DMS 273 (cell line): ENCODE measurements around the gene RASL12.
"Not testable (repeated sequence)": the region's sequence is repeated elsewhere in the genome, so short reads cannot be mapped to it uniquely, and the experiment has no call there.

ENCODE experiments used
- DNase-seq: peaks from one replicate; lab custom pipeline; 2025; ENCODE audit not compliant: unreplicated experiment; lab: John Stamatoyannopoulos, UW

The RASL12 gene

DNA sequence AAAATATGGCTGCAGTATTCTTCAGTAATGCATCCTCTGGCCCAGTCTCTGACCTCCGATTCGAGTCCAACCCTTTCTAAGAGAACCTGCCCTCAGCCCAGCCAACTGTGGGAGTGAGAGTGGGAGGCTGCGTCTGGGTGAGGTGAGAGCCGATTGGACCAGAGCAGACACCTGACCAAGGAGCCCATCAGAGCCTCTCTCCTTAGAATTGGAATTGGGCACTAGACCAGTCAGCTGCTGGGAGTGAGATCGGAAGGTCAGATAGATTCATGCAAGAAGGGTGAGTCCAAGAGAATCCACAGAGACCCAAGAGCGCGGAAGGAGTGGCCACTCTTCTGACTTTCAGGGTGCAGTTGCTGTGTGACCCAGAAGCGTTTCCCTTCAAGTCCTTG lies 10.2 kb downstream of the RASL12 start:
- no peak for DNase-seq

DNA sequence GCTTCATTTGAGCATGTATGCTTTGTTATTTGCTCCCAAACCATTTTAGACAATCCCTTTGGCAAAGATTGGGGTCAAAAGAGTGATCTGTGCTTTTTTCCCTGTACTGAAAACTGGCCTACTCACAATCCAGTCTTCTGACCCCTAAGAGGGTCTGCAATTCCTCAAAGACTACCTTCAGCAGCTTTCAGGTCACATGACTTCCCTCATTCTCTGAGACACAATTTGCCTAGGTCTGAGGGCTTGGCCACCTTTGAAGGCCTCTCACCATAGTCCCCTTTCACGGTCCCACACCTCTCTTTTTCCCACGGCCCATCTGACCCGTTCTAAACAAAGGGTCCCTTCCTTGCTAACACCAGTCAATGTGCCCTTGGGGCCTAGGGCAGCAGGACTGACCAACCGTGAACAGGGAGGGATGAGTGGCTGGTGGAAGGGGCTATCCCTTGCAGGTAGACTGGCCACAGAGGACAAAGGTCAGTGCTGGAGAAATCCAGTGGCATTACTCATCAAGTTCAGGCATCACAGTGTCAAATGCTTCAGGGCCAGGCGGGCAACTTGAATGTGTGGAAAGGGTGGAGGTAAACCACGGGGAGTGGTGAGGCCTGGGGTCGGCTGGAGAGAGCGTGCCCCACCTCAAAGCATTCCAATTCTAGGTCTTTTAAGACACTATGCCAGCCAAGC lies 10.8 kb downstream of the RASL12 start:
- no peak for DNase-seq

DNA sequence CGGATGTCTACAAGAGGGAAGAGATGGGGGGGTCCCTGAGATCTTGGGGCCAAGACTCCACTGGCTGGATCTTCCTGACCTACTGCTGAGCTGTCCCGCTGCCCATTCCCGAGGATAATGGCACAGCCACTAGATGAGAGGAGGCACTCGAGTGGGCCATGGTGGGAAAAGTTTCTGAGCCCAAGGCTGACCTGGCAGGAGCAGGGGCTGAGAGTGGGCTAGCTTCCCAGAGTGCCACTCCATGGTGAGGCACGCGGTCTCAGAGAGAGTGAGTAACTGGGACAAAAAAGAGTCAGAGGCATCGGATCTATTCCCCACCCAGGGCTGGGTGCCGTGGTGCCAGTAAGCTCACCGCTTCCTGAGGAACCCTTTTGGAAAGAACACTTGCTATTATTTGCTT lies 11.7 kb downstream of the RASL12 start:
- DNase-seq: no peak

DNA sequence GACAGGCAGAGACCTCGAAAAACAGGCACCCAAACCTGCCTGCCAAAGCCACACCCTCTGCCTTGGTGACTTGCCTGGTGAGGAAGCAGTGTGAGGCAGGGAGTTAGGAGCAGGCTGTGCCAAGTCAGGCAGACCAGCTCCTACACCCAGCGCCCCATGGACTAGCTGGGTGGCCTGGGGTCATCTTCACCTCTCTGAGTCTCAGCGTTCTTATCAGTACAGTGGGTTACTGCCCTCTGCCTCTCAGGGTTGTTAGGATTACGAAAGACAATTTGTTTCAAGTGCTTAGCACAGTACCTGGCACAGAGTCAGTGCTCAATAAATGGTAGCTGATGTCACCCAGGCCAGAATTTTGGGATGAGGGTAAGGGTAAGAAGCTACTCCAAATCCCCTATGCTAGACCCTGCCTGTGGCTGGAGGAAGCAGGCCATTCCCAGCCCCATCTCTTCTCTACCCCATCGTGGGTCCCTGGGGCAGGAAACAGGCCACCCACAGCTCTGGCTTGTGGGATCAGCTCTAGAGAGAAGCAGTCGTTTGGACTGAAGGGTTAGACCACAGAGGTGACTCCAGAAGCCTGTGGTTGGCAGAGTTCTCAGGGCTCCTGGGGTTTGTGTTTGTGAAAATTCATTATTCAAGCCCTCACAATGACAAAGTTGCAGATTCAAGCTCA lies 12.5 kb downstream of the RASL12 start:
- no peak for DNase-seq

DNA sequence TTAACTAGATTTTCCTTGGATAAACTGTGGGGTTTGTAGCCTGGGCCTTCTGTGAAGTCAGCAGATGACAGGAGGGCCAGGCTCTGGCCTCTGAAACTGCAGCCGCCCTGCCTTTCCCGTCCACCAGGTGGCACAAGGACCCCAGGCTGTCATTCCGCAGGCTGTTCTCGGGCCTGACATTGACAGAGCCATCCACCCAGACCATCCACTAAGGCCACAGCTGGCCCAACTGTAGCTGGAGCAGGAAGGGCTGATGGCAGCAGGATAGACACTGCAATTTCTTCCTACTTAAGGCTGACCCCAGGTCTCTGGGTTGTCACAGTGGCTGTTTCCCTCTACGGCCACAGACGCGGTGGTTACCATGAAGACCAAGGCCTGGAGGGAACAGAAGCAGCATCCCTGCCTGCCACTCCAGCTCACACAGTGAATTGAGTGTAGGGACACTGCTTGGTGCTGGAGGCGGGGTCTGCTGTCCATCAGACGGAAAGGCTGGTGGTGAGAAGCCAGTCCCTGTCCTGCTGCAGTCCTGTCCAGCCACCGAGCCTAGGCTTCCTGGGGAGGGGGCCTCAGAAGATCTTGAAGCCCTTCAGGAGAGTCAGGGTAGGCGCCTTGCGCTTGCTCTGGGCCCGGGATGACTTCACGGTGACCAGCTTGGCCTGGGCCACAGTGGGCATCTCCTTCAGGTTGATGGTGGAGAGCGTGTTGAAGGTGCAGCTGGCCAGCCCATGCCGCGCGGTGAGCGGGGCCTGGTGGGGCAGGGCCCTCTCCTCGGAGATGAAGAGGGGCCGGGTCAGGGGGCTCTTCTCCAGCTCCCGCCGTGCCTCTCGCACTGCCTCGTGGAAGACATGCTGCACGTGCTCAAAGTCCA lies 13.2 kb downstream of the RASL12 start:
- peak; percentile 75 for DNase-seq

DNA sequence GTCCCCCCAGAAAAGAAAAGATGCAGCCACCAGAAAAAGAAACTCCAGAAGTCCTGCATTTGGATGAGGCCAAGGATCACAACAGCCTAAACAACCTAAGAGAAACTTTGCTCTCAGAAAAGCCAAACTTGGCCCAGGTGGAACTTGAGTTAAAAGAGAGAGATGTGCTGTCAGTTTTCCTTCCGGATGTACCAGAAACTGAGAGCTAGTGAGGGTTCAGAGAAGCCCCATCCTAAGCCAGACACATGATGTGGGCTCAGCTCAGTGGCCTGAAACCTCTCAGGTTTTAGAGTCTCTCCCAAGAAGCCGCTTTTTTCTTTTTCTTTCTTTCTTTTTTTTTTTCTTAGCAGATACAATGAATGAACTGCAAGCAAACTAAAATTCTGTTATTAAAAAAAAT lies 14.8 kb downstream of the RASL12 start:
- no peak for DNase-seq

DNA sequence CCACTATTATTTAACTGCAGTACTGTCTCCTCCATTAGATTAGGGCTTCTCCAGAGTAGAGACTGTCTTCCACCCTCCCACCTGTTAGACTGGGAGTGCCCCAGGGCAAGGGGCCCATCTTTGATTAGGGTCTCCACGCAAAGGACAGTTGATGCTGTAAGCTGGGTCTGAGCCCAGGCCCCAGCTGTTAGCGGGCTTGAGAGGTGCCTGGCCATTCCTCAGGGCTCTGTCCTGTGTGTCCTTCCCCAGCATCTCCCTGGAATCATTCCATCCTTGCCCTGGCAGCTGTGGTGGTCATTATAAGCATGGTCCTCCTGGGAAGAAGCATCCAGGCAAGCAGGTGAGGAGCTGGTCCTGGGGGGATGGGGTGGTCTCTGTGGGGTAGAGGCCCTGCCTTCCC lies 16.5 kb downstream of the RASL12 start:
- no peak for DNase-seq

DNA sequence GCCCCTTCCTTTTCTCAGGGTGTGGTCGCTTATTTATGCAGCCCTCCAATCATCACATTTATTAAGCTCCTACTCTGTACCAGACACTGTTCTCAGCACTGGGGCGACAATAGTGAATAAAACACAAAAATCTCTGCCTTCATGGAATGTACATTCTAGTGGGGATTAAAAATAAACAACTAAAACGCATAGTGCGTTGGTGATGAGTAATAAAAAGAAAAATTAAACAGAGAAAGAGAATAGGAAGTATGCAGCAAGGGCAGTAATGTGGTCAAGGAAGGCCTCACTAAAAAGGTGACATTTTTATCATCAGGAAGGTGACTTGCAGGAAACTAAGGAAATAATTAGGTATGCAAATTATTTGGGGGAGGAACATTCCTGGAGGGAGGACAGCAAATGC lies 17.5 kb downstream of the RASL12 start:
- DNase-seq: no peak

DNA sequence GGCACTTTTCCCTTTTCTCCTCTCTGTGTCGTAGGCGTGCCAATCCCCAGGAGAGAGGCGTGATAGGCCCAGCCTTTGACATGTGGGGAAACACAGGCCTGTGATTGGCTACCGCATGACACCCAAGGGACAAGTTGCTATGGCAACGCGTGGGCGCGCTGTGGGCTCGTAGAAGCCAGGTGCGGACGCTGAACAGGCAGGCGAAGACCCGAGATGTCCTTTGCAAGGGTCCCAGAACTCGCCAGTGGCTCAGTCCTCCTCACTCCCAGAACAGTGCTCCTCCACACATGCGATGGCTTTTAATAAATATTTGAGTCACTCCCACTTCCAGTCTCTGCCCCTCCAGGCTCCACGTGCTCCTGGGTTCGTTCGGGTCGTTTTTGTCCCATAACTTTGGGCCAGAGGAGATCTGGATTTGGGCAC lies 18.4 kb downstream of the RASL12 start:
- peak; percentile 96 for DNase-seq

DNA sequence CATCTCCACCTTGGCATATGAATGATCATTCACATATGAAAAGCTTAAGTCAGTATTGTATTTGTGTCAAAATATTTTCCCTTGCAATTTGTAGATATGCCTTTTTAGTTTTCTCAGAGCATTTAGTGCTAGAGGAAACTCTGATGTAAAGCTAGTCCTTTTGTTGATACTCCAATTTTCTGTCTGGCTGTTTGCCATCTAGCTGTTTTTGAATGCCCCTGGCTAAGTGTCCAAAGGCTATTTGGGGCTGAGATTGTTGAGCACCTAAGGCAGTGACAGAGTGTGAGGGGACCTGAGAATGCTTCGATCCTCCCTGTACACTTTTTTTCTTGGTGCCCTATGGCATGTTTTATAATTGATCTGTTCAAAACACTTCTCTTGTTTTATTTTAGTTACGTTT lies 19.6 kb downstream of the RASL12 start:
- DNase-seq: no peak

DNA sequence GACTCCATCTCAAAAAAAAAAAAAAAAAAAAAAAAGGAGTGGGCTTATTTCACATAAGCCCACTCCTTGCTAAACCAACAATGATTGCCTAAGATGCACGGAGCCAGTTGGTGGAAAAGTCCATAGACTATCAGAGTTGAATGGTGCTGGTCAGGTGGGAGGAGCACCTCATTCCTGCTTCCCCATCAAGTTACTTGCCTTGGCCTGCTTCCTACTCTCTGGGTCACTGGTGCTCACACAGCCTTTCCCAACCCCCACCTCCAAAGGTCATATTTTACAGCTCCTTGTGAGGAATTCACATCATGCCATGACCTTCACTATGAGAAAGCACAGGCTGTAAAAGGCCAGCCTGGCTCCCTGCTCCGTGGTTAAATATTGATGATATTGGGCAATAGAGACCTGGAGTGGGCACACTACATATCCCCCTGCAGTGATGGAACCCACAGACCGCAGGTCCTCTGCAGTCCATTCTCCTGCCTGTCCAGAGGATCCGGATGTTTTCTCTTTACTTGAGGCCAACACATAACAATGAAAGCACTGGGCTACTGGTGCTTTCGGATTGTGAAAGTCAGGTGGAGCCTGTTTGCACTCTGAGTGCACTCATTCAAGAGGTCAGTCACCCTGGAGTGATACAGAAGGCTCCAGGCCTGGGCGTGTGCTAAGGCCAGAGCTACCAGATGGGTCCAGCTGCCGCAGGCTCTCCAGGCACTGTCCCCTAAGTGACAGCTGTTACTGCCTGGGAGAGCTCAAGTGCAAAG lies 22.9 kb downstream of the RASL12 start, which contains the start of gene SLC51B:
TSS of gene SLC51B (plus strand) at position 664 of the 758 bp plus-strand sequence. CDS start 4,618 bp downstream, outside the sequence.
- peak; percentile 26 for DNase-seq

DNA sequence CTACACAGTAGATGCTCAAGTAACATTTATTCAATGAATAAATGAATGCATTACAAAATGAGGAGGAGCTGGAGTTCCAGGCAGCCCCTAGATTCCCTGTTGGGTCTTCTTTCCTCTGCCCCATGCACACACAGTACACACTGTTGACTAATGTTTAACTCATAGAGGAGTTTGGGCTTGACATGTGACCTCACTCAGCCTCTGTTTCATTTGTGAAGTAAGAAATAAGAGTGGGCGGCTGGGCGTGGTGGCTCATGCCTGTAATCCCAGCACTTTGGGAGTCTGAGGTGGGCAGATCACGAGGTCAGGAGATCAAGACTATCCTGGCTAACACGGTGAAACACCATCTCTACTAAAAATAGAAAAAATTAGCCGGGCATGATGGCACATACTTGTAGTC lies 23.6 kb downstream of the RASL12 start:
- DNase-seq: not testable (repeated sequence)

DNA sequence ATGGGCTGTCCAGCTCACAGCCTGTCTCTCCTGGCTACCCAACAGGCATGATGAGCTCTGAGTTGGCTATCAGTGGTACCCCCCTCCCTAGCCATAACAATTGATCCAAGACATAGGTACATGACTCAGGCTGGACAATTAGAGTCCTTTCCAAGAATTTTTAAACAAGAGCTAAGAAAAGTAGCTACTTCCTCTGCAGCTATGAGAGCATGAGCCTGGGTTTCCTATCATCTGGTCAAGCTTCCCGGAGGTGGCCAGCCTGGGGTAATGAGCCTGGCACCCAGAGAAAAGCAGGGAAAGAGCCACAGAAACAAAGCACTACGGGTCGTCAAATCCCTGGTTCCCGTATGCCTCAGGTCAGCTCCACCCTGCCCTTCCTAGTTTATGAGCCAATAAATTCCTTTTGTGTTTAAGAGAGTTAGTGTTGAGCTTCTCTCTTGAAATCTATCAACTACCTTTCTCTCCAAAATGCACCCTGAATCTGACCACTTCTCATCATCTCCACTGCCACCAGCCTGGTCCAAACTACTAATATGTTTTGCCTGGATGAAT lies 24.9 kb downstream of the RASL12 start:
- no peak for DNase-seq

DNA sequence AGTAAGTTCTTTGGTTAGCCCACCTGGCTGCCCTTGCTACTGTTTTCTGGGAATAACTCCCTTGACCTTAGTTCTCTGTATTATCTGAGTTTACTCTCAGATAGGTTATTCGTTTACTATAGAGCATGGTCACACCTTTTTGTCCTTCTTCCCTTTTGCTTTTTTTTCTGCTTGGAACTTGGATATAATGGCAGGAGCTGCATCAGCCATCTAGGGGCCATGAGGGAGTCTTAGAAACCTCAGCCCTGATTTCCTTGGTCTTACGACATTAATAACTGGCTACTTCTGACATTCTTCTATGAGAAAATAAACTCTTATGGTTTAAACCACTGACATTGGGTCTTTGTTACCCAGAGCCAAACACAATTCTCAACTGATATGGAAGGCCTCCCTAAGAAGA lies 26.0 kb downstream of the RASL12 start:
- DNase-seq: no peak

DNA sequence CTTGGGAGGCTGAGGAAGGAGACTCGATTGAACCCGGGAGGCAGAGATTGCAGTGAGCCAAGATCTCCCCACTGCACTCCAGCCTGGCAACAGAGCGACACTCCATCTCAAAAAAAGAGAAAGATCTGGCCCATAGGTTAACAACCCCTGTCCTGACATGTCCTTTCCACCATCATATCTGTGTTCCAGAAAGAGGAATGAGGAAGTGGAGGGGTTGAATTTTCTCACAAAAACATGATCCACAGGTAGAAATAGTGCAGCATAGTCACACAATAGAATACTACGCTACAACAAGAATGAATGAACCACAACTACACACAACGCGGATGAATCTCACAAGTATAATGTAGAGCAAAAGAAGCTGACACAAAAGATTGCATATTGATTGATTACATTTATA lies 27.3 kb downstream of the RASL12 start:
- DNase-seq: no peak

DNA sequence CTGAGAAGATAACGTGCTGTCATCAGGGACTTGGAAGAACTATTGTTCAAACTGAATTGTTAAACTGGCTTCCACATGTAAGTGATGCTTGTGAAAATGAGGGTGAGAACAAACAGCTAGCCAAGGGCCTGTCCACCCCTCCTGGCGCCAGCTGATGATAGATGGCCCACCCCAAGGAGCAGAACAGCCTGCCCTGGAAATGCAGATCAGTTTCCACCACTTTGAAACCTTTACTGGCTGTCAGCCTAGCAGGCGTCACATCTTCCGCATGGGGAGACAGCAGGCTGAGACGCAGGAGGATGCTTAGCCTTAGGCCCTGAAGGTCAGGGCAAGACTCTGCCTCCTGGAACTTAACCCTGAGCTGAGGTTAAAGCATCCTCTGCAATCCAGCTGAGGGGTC lies 29.0 kb downstream of the RASL12 start:
- DNase-seq: no peak

DNA sequence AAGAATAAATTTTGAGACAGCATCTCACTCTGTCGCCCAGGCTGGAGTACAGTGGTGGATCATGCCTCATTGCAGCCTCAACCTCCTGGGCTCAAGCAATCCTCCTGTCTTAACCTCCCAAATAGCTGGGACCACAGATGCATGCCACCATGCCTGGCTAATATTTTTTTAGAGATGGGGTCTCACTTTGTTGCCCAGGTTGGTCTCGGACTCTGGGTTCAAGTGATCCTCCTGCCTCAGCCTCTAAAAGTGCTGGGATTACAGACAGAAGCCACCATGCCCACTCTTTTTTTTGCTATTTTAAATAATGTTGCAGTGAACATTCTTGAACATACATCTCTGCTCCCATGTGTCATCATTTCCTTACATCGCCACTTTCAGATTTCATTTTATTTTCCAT lies 29.4 kb downstream of the RASL12 start:
- no peak for DNase-seq

DNA sequence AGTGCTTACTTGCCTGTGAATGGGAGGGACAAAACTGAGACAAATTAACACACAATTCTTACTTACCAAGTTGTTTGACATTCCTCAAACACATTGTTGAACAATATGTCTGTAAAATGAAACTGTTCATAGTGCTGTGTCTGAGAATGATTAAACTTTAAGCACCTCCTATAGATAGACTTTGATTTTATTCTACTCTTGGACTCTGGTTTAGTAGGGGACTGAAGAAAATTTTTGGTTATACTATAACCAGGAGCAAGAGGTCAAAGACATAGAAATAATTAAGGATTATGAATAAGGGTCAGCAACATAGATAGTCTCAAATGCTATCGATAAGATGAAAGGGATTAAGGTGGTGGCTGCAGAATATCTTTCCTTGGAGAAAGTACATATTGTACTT lies 30.5 kb downstream of the RASL12 start:
- no peak for DNase-seq

DNA sequence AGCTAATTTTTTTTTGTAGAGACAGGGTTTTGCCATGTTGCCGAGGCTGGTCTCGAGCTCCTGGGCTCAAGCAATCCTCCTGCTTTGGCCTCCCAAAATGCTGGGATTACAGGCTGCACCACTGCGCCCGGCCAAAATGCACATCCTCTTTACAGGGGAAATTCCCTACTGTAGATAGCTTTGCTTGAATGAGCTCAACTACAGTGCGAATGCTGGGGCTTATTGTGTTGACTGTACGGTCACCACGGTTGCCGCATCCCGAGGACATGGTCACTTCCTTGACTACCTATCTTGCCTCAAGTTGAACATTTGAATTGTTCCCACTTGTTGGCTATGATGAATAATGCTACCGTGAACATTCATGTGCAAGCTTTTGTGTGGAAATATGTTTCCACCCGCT lies 33.1 kb downstream of the RASL12 start:
- no peak for DNase-seq

DNA sequence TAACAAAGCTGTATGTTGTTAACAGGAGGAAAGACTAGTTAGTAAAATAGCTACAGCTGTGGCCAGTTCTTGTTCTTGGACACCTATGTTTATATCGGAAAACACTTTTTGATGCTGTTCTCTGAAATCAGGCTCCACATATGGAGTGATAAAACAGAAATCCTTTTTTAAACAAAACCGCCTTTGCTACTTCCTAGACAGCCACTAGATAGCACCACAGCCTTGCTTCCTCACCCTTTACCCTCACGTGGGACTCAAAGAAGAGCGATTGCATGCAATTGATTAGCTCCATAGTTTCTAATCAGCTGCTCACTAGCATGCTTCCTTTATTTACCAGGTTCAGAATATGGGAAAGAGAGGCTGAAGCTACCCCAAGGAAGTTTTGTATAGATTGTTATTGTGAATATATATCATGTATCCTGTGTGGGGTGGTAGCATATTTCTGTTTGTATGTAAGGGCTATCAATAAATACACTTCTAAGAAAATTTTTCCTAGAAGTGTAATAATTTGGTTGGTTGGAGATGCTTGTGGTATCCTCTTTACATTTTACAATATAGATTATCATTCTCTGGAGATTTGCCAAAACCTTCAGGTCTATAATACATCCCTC lies 34.0 kb downstream of the RASL12 start:
- DNase-seq: peak; percentile 53
